SK-MEL-5 (cell line): ENCODE data around the gene RNU6-8. TPM values are rescaled to one million over a fixed set of nuclear protein-coding genes. Genes with fewer than 3 reads are reported as not detected.

ENCODE experiments used
- DNase-seq: peaks from one replicate; pipeline ENCODE4 v3.0.0-alpha.2; 2016; ENCODE audit warnings: low read depth, low spot score
- in situ Hi-C: cut with HindIII; loops from 2 replicates; pipeline ENCODE4 v1.10.0; 2016; ENCODE audit warnings: low sequenced_read_pairs, high pct_unique_total_duplicates, low pct_unique_long_range_greater_than_20kb
- polyA plus RNA-seq, 2 experiments: library from polyadenylated mRNA; depleted of rRNA; stranded (reverse); fragments of >200 nt; gene quantifications; 2 replicates each; pipeline ENCODE4 v1.2.3, GENCODE V29; 2015
- total RNA-seq: library from RNA; depleted of rRNA; stranded (reverse); fragments of >200 nt; shearing (Covaris generic); gene quantifications from 2 replicates; pipeline ENCODE4 v1.2.3, GENCODE V29; 2014; rRNA removed

Gene RNU6-8
- total RNA-seq: not detected in 2 replicates
- polyA plus RNA-seq (2015; cell fraction: cytosol; rRNA removed): not detected in 2 replicates
- polyA plus RNA-seq (2015; cell fraction: nucleus; rRNA removed): not detected in 2 replicates

DNA sequence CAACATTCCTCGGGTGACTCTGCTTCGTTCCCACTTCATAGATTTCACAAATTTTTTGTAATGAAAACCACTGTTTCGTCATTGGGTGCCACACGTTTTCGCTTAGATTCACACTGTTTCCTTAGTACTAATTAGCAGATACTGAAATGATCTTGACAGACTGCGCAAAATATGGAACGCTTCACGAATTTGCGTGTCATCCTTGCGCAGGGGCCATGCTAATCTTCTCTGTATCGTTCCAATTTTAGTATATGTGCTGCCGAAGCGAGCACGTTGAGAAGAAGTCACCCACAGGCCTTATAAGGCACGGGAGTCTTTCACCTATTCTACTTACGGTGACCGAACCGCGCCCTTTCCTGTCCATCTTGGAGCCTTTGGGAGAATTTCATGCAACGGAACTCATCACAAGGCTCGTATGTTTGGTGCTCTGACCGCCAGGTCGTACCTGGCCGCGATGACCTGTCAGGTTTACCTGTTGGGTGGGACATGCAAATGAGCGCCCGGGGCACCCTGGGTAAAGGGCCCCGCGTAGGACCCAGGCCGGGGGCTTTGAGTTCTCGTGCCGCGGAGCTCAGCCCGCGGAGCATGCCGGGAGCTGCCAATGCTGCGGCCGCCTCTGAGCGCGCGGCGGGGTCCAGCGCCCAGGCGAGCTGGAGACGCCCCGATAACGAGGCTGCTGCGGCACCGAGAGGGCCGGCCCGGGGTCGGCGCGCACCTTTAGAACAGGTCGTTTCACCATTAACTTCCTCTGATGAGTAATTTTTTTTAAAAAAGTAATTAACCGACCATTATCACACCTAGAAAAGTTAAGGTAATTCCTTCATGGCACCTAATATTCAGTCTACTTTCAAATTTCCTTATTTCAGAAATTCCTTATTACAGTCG, at the start of gene RNU6-8:
RNU6-8 (minus strand) TSS at position 272 of the 885 bp plus-strand sequence.
- peak; percentile 87 for DNase-seq
- in situ Hi-C loops: no loop called here

DNA sequence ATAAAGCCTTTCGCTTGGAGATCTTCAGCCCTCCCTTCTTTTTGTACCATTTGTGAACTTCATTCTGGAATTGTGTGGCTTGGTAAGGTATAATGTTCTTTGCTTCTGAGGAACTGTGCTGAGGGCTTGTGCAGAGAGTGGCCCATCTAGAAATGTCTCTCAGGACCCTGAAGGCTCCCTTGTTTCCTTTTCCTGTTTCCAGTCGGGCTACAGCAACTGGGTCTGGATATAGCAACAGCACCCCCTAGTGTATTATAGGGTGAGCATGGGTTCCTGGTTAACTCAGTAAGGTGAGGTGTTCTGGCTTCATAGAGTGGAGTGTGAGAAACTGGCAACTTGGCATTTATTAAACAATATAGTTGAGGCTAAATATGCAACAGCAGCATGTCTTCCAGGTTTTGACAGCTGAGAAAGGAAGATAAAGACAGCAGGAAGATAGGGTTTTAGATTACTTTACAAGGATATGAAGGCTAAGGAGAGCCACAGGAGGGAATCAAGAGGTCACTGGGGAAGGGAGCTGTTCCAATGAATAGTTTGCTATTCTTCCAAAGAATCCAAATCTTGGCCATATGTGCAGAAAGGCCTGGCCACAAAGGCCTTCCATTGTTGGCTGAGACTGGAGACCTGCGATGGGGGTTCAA, 49.1 kb upstream of the RNU6-8 start:
- in situ Hi-C loops: no loop called here
- DNase-seq: peak; percentile 87

DNA sequence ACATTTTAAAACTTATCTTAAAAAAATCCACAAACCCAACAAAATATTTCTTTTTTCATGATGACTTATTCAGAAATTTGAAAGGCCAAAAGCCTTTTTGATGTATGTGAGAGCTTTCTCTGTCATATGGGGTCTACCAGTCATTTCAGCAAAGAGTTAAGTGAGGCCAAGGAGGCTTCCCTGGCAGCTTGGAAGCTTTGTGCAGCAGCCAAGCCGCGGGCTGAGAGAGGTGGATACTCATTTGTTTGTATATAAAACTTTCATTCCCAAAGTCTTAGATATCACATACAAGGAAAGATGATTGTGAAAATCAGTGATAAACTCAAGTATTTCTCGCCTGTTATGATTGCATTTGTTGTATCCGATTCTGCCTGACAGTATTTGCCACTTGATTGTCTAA, 48.5 kb upstream of the RNU6-8 start:
- DNase-seq: no peak
- in situ Hi-C loops: no loop called here

DNA sequence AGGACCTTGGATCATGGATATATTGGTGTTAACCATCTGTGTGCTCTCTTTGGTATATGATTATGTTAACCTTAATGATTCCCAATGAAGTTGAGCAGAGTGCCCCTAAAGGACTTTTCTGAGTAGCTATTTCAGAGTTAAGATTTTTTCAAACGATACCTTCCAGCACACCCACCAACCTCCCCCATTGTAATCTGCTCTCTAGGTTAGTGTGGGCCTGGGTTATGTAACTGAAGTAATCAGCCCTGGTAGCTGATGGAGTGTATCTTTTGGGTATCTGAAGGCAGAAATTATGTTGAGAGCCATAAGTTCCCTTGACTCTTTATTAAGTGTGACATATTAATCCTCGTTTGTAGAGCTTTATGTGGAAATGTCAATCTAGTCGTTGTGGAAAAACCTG, 47.6 kb upstream of the RNU6-8 start:
- no peak for DNase-seq
- in situ Hi-C loops: no loop called here

DNA sequence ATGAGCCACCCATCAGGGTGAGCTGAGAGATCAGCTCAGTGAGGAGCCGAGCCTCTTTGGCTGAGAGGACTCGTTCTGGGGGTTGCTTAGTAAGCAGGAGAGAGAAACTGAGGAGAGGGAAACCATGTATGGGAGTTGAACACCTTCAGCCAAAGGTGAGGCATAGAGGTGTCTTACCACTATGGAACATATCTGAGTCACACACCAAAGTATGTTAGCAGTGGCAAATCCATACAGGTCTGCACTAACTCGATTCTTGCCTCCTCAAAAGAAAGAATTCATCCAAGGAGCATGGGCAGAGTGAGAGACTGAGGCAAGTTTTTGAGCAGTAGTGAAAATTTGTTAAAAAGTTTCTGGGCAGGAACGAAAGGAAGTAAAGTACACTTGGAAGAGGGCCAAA, 46.7 kb upstream of the RNU6-8 start:
- DNase-seq: no peak
- in situ Hi-C loops: no loop called here

DNA sequence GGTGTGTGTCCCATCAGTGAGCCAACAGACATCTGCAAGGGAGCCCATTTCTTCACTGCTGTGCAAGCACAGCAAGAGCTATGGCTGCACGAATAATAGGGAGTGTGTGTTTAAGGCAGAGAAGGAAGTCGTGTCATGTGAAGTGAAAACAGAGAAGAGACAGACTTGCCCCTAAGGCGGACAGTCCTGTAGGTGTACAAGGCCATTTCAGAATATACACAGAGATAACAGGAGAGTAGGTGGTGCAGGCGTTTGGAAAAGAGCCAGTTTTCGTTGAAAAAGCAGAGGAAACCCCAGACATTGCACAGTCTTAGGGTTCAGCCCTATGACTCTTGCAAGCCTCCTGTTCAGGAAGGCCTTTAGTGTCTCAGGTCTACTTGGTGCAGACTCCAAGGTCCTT, 46.3 kb upstream of the RNU6-8 start:
- in situ Hi-C loops: no loop called here

DNA sequence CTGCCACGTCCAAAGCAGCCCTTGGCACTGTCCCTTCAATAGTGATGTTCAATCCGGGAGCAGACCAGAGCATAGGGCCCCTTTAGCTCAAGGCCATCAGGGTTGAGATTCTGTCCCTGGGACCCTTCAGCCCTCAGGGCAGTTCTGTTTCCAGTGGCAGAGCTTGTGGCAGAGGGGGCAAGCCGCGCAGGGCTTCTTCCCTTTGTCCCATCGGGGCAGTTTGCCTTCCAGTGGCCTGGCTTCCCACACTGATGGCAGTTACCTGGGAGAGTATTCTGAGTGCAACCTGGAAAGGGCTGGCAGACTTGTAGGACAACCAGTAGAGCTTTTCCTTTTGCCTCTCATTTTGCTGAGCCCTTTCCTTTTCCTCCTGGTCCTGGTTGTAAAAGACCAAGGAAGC, 43.7 kb upstream of the RNU6-8 start:
- in situ Hi-C loops: no loop called here
- DNase-seq: no peak

More for the DNA sequence above, 46.3 kb upstream of the RNU6-8 start:
- no peak for DNase-seq

DNA sequence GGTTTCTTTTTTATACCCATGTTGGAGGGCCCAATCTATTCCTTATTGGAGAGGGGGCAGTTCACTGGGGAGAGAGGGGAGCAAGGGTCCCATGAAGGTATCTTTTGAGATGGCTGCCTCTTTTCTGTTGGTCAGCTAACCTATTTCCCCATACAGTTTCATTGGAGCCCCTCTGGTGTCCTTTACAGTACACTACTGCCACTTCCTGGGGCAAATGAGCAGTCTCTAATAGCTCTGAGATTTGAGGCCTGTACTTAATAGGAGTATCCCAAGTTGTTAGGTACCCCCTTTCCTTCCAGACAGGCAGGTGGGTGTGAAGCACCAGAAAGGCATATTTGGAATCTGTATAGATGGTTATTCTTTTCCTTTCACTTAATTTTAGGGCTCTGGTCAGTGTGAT, 41.3 kb upstream of the RNU6-8 start:
- in situ Hi-C loops: no loop called here
- peak; percentile 48 for DNase-seq

DNA sequence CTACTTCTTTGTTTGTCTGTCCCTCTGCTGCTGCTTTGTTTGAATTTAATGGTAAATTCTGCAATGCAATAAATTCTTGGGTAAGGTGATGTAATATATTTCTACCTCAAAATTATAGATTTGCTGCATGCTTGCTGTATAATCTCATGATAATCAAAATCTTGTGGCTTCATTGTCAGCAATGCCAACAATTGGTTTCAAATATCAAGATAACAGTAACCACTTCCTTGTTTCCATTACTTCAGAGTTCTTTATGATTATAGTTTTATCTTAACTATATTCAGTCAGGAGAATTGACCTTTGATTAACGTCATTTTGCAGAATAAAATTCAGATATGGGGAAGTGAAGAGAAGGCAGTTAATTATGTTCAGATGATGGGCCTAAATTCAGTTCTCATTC, 30.2 kb upstream of the RNU6-8 start:
- no peak for DNase-seq
- in situ Hi-C loops: no loop called here

DNA sequence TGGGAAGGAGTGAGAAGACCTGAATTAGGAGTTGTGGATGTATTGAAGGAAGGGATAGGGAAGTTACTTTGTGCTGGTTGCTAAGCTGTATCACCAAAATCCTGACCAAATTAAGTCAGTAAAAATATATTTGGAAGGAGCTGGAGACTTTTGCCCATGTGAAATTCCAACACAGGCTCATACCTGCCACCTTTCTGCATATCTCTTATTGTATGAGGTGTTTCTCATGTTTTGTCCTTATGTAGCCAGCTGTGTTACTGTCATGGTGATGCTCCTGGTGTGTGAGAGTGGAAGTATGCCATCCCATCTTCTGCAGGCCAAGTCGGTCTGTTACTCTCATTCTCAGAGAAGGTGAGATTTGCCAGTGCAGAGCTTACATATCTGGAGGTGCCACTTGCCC, 29.4 kb upstream of the RNU6-8 start:
- in situ Hi-C loops: no loop called here
- no peak for DNase-seq

DNA sequence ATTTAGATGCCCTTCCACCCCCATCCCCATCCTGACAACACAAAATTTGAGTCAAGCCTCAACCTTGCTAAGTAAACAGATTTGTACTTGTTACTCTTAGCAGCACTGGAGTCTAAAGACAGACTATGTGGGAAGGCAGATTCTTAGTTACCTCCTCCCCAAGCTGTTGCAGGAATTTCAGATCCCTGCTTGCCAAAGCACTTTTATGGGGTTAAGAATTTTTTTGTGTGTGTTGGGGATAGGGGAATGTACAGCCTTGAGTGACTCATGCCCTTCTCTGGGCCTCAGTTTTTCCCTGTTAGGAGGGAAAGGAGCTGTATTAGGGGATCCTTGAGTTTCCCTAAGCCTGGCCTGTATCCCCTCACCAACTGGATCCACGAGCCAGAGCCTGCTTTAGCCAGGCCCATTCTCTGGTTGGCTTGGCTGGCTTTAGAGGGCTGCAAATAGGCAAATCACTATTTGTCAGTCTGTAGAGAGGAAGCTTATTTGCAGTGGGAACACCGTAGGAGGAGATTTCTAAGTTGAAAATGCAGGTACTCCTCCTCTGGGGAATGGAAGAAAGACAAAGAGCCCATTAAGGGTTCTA, 27.7 kb upstream of the RNU6-8 start:
- no peak for DNase-seq
- in situ Hi-C loops: no loop called here

DNA sequence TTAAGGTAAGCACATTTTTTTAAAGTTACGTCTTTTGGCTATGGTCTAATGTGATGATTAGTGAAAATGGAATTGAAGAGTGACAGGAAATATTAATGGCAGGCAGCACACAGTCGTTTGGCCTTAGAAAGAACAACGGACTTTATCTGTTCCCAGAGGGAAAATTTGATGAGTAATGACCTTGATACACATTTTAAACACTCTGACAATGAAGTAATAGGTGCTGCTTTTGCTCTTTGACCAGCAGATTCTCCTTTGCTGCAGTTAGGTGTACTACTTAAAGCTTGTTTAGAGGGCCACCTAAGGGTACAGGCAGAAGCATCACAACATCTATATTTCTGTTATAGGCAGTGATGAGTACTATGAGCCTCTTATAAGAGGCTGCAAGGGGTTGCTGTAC, 27.1 kb upstream of the RNU6-8 start:
- in situ Hi-C loops: no loop called here
- no peak for DNase-seq

DNA sequence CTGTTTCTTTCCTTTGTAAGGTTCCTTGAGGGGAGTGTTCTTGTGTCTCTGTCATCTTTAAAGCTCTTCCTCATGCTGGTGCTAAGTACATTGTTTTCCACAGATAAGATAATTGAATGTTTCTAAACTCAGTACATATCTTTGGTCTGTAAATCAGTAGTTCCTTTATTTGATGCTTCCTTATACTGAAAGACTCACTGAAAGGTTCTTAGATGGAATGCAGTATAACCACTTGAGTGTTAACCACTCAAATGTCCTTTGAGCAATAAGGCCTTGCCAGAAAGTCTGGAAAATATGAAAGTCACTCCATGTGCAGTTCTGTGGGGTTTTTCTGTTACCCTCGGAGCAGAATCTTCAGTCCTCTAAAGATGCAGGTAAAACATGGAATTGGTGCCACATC, 23.0 kb upstream of the RNU6-8 start:
- DNase-seq: no peak
- in situ Hi-C loops: no loop called here

DNA sequence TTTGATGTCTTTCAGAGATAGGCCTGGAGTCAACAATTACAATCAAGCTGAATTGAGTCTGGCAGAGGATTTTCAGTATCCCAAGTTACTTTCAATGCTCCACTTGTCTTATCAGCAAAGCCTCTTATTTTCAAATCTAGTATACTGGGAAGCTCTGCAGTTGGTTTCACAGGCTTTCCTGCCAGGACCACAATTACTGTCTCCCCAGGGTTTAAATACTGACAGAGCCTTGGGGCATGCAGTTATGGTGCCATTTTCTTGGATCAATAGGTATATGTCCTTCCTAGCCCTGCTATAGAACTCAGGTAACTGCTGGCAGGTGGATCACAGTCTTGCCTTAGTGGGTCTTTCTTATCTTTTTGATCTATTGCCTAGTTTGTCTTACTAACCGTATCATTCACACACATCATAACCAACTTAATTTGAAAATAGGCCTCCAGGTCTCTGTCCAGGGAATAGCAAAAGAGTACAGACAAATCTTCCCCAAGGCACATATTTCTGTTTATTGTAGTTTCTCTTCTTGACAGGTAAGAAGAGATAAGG, 22.4 kb upstream of the RNU6-8 start:
- no peak for DNase-seq
- in situ Hi-C loops: no loop called here

DNA sequence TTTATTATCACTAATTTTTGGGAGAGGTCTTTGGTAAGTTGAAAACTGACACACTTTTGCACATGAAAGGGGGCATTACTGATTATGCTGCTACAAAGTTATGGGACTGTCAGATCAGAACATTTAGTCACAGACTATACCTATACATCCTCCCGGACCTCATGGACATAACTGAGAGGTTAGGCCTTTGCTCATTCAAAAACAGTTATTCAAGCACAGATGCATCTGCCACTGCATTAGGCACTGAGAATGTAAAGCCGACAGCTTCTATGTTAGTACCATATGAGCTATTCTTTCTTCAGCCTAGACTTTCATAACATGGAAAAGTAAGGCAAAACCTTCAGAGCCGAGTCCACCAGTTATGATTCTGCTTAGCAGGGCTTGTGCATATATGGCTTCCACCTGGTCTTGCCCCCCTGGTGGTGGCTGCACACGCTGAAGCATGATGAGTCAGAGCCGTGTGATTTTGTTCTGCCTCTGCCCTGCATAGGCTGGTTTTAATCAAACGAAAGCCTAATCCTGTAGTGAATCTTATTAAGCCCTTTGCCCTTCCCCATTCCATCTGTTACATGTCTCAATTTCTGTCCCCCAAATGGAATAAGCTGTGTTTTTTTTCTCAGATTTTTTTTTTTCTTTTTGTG, 21.8 kb upstream of the RNU6-8 start:
- DNase-seq: peak; percentile 76
- in situ Hi-C loops: no loop called here

DNA sequence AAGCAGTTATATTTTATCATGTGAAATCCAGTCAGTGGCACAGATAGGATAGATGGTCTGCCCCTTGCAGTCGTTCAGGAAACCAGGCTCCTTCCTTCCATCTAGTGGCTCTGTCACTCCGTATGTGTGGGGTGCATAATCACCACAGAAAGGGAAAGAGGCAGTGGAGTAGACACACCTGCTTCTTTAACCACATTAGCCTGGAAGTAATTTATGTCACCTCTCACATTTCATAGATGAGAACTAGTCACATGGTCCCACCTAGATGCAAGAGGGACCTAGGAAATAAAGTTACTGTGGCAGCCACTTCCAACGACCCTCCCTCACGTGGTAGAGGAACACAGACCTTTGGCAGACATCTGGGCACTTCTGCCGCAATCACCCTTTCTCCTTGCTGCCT, 14.2 kb upstream of the RNU6-8 start:
- DNase-seq: no peak
- in situ Hi-C loops: no loop called here

DNA sequence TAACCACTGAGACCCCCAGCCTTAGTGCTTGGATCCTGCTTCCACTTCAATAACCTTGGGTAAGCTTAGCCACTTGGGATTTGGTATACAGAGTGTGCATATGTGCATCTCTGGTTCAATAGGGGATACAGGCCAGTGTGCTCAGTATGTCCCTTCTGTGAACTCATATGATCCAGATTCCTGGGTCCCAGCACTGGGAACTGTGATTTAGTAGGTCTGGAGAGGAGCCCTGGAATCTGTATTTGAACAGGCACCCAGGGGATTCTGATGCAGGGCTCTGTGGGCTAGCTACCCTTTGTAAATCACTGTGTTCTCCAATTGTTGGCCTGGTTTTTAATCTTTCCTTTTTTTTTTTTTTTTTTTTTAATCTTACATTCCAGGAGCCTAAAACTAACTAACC, 9.8 kb upstream of the RNU6-8 start:
- in situ Hi-C loops: no loop called here
- DNase-seq: no peak

DNA sequence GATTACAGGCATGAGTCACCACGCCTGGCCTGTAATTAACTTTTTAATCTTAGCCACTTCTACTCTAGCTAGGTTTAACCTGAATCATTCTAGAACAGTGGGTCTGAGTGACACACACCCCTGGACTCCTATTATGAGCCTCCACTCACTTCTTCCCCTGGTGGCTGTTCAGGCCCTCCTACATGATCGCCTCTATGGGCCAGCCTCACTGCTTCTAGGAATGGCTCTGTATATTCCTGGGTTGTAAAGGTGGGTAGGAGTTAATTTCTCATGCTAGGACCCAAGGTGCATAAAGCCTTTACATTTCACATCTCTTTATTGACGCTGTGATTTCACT, 8.0 kb upstream of the RNU6-8 start:
- in situ Hi-C loops: no loop called here
- DNase-seq: no peak
